Right ventricle myocardium inferior (tissue), 1 donor: ENCODE results near the gene TUBA4A. TPM values are rescaled to one million over a fixed set of nuclear protein-coding genes. Genes with fewer than 3 reads are reported as not detected.

ENCODE experiments used
- ATAC-seq: fragments of 200-7000 bp; cut with Tn5 transposase; one replicate; pipeline ENCODE4 v1.9.1; 2020; ENCODE audit warnings: mild to moderate bottlenecking, moderate library complexity
- DNase-seq: peaks from one replicate; pipeline ENCODE4 v3.0.0; 2021; ENCODE audit errors: missing footprints
- intact Hi-C: fragments of 100-400 bp; cut with DNase I; formaldehyde crosslinking; loops from one replicate; pipeline ENCODE4 v1.11.0; 2022
- total RNA-seq: library from RNA; stranded (reverse); fragmentation: NEBNext Ultra II Directional; extraction: Animal tissue kit (Norgen Biotek cat#: 25700); gene quantifications from one replicate; pipeline ENCODE4 v1.2.1, GENCODE V29; 2021
- donor health status: DM: no; HTN: yes; CAD: no; lungs with severe emphysema.

Gene TUBA4A
- total RNA-seq, 1 donor from 2014 or later = 128 TPM

DNA sequence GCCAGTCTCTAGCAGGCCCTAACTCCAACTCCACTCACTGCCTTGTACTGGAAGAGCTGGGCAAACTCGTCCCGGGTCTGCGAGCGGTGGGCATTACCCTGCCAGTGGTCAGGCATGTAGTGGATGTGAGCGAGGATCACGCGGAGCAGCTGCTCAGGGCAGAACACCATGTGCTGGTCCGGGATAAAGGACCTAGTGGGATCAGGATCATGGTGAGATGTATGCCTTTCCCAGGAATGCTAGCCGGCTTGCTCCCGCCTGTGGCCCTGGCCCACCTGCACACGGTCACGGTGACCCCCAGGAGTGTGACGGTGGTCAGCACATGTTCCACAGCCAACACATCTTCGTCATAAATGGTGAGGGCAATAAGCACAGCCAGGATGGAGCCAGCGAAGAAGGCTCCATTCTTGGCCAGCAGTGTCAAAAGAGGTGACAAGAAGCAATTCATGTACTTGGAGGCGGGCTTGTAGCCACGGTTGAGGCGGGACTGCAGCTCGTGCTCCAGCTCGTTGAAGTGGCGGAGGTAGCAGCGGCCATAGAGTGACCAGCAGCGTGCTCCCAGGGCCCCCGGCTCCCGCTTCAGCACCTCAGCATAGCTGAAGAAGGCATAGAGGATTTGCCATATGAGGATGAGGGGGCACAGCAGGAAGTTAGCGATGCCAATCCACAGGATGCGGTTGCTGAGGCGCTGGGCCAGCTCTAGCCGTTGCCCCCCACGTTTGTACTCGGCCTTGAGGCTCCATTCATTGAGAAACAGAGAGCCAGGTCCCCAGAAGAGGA is 29.7 kb downstream of the TUBA4A start:
- ATAC-seq = no peak
- DNase-seq = no peak
- intact Hi-C loops = no loop called here

DNA sequence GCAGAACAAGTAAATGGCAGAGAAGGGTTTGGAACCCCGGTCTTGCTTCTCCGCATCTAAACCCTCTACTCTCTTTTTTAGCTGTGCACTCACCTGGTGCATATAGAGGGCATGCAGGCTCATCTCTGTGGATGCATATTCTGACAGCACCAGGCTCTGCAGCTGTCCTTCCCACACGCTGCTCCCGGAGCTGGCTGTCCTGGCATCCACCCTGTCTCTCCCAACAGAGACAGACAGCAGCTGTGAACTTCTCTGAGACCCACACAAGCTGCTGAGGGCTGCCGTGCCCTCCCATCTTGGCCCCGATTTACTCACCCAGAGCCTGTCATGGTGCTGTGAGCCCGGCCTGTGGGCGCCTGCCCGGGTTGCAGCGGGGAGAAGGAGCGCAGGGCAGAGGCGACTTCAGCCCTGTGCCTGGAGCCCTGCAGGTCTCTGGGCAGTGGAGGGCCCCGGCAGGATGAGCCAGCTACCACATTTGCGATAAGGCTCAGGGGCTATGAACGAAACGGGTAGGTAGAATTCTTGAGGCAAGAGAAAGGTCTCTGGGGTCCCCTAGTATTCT is 31.7 kb downstream of the TUBA4A start:
- intact Hi-C loops = no loop called here
- ATAC-seq (no peak), DNase-seq (no peak)

GRCh38 chr2:219220652-219221402 is 32.9 kb downstream of the TUBA4A start:
- DNase-seq (no peak), ATAC-seq (no peak)
- intact Hi-C loops = no loop called here

- no peak for ATAC-seq
- intact Hi-C loops = no loop called here
- no peak for DNase-seq
Observed at GRCh38 chr2:219219784-219220532, 33.8 kb downstream of the TUBA4A start.

GRCh38 chr2:219218732-219219701 is 34.7 kb downstream of the TUBA4A start, which contains the start of gene ABCB6:
Gene ABCB6, minus strand, starts transcription at chr2:219218958. Its CDS starts 285 bp downstream, at chr2:219218673.
- DNase-seq = peak; percentile 97
- intact Hi-C loops = no loop called here
- ATAC-seq = peak; percentile 93

- DNase-seq (peak; percentile 85), ATAC-seq (peak; percentile 36)
- intact Hi-C loops = no loop called here
Observed at GRCh38 chr2:219218217-219218731, 35.4 kb downstream of the TUBA4A start.

- no peak for ATAC-seq
- intact Hi-C loops = no loop called here
Observed at GRCh38 chr2:219216535-219216915, 37.2 kb downstream of the TUBA4A start.

GRCh38 chr2:219215871-219216534 is 37.7 kb downstream of the TUBA4A start:
- DNase-seq = no peak
- intact Hi-C loops = no loop called here
- ATAC-seq = no peak

More at GRCh38 chr2:219216535-219216915, 37.2 kb downstream of the TUBA4A start:
- no peak for DNase-seq

GRCh38 chr2:219214786-219215185 is 38.9 kb downstream of the TUBA4A start:
- intact Hi-C loops = no loop called here

DNA sequence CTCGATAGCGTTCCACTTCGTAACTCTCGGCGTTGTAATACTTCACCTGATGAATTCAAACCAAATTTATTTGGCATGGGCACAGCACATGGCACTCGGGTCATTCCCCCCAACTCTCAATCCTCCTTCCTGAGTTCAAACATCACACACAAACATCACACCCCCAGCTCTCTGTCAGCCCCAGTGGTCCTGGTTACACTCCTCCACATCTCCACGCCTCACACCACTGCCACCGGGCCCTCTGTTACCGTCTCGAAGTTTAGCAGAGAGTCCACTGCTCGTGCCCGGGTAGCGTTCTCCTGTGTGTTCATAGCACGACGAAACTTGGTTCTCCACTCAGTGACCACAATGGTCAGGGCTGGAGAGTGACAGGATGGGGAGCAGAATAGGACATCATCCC is 39.6 kb downstream of the TUBA4A start:
- intact Hi-C loops = no loop called here
- ATAC-seq (no peak), DNase-seq (no peak)

More at GRCh38 chr2:219214786-219215185, 38.9 kb downstream of the TUBA4A start:
- DNase-seq (no peak), ATAC-seq (no peak)

DNA sequence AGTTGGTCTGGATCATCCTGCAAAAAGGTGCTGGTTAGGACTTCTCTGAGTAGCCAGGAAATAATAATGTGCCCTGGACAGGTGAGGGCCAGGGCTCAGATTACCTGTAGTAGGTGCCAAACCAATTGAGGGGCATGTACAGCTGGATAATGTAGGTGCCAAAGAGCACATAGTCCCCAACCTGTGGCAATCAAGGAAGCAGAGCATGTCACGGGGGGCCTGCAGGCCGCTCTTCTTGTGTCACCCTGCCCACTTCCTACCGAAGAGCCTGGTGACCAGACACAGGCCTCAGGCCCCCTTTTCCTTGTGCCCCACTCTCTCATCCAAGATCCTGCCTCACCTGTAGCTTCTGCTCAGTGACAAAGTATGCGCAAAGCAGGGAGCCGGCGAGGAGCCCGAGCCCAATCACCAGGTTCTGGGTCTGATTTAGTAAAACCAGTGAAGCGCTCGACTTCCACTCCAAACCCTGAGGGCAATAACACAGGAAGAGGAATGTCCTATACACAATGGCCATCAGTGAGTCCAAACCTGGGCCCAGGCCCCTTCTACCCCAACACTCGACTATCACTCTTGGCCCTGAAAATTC is 40.1 kb downstream of the TUBA4A start:
- intact Hi-C loops = no loop called here
- ATAC-seq (no peak), DNase-seq (no peak)

- ATAC-seq (no peak), DNase-seq (no peak)
- intact Hi-C loops = no loop called here
Observed at GRCh38 chr2:219213026-219213415, 40.7 kb downstream of the TUBA4A start.

DNA sequence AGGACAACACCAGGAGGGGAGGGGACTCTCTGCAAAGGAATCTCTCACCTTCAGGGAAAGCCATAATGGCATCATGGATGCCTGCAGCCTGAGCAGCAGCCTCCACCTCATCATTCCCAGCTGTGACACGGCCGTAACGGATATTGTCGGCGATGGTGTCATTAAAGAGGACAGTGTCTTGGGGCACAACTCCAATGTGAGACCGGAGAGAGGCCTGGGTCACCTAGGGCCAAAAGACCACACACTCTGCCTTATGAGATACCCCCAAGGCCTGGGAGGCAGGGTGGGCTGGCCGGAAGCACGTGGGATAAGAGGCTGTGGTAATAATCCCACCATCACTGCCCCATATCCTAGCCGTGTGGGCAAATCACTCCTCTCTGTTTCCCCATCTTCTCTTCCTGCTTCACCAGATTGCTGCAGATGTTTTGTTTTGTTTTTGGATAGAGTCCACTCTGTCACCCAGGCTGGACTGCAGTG is 42.8 kb downstream of the TUBA4A start:
- intact Hi-C loops = no loop called here
- ATAC-seq (no peak), DNase-seq (no peak)

DNA sequence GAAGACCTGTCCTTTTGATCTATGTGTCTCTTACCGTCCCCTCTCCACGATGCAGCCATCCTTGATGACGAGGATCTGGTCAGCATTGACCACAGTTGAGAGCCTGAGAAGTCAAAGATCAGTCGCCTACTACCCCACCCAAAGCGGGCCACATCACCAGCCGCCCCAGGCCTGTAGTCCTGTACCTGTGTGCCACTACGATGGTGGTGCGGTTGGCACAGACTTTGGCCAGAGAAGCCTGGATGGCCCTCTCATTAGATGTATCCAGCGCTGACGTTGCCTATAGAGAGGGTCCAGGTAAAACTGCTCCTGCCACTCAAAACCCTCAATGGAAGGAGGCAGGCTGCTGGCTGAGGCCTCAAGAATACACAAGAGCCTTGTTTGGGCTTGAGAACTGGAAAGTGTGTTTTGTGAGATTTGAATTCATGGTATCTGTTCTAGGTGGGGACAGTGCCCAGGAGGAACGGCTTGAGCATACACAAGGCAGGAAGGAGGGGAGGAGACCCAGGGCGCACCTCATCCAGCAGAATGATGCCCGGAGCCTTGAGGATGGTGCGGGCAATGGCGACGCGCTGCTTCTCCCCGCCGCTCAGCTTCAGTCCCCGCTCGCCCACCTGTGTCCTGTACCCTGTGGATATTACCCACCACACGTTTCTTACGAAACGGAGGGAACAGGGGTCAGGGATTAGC is 43.4 kb downstream of the TUBA4A start:
- DNase-seq (no peak), ATAC-seq (no peak)
- intact Hi-C loops = no loop called here

DNA sequence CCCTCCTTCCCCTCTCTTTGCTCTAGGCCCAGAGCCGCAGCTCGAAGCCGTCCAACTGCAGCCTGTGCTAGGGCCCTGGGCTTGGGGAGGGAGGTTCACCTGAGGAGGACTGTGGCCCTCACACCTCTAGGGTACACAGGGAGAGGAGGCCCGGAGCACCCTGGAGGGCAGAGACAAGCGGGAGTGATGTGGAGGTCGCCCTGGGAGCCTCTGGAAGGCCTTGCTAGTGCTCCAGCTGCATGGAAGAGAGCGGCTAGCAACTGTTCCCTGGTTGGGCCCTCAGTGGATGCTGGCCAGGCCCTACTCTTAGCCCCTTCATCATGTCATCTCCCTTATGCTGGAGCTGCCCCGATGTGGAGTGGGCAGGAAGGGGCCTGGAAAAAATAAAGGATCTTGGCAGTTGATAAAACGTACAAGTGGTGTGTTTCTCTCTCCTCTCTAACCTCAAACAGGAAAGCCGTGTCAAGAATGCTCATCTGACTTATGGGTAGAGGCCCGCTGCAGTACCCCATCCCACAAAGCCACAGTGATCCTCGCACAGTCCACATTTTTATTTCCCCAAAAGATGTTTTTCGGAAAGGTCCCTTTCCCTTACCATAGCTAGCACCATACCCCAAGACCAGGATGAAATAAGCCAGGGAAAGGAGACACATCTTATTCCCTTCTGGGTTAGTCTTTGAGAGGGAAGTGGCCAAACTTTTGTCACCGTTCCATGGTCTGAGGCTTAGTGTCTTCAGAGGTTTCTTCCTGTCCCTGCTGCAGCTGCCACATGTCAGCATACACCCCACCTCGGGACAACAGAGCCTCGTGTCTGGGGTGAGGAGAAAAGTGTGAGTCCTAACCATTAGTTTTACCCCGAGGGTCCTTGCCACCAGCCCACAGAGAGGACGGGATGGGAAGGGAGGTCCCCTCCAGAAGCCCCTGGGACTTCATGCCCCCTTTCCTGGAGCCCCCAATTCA is 44.2 kb downstream of the TUBA4A start:
- no peak for DNase-seq
- intact Hi-C loops = no loop called here
- no peak for ATAC-seq
